Left ventricle myocardium inferior (tissue), 1 donor: ENCODE measurements around the gene MGAT4B. TPM values are rescaled to one million over a fixed set of nuclear protein-coding genes. Genes with fewer than 3 reads are reported as not detected.

ENCODE experiments used
- DNase-seq: peaks from one replicate; pipeline ENCODE4 v3.0.0-alpha.2; 2020
- H3K27ac ChIP-seq: fragments of 200-600 bp; replicated peaks from 2 replicates; pipeline ENCODE4 v1.8.0; 2021
- H3K27me3 ChIP-seq: fragments of 200-600 bp; 2 replicates; pipeline ENCODE4 v1.8.0; 2021; ENCODE audit warnings: low read depth
- H3K36me3 ChIP-seq: fragments of 200-600 bp; 2 replicates; pipeline ENCODE4 v1.8.0; 2021
- H3K4me1 ChIP-seq: fragments of 200-600 bp; 2 replicates; pipeline ENCODE4 v1.8.0; 2021
- H3K4me3 ChIP-seq: fragments of 200-600 bp; 2 replicates; pipeline ENCODE4 v1.8.0; 2021; ENCODE audit warnings: mild to moderate bottlenecking, moderate library complexity
- H3K9me3 ChIP-seq: fragments of 200-600 bp; replicated peaks from 2 replicates; pipeline ENCODE4 v1.8.0; 2021
- intact Hi-C: fragments of 100-400 bp; cut with micrococcal nuclease; formaldehyde crosslinking; loops from one replicate; pipeline ENCODE4 v1.11.0; 2022
- total RNA-seq: library from RNA; stranded (reverse); fragmentation: NEBNext Ultra II Directional; extraction: Animal tissue kit (Norgen Biotek cat#: 25700); gene quantifications from one replicate; pipeline ENCODE4 v1.2.1, GENCODE V29; 2021
- TF ChIP-seq, protein P1 (sequence below): fragments of 200-600 bp; IDR thresholded peaks from 2 replicates; pipeline ENCODE4 v1.8.0; 2021; ENCODE audit warnings: antibody characterized with exemption, mild to moderate bottlenecking, borderline replicate concordance
- donor health status: DM: no; HTN: yes; CAD: no; lungs with severe emphysema.

Gene MGAT4B
- total RNA-seq, 1 donor from 2014 or later = 98.7 TPM

DNA sequence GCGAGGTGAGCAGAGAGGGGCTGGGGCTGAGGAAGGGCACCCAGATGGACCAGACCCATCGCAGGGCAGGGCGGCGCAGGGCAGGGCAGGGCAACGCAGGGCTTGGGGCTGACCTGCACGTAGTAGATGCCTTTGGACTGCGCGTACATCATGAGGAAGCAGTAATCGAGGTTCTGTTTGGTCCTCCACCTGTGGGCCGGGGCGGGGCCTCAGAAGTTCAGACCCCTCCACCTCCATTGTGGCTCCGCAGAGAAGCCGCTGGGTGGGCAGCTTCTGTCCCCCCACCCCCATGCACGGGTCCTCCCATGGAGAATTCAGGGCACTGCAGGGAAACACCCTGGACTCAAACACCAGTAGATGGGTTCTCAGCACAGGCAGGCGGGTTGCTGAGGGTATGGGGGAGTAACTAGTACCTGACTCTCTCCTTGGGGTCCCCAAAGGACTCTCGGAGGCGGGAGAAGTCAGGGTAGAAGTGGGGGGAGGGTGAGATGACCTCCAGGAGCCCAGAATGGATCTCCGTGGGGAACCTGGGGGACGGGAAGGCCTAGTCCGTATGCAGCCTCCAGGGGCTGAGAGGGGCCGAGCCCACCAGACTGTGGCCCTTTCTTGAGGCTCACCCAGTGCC lies 6.5 kb downstream of the MGAT4B start:
- H3K4me1 ChIP-seq = peaks cover 67% of the 10 kb centered on the region
- no peak overlapping the region for H3K27ac ChIP-seq
- peaks cover 41% of the 10 kb centered on the region for H3K36me3 ChIP-seq
- intact Hi-C loops = no loop called here
- no peak overlapping the region for H3K4me3 ChIP-seq
- DNase-seq = no peak
- H3K9me3 ChIP-seq = no peaks in the 10 kb centered on the region
- TF ChIP-seq, protein P1, sequence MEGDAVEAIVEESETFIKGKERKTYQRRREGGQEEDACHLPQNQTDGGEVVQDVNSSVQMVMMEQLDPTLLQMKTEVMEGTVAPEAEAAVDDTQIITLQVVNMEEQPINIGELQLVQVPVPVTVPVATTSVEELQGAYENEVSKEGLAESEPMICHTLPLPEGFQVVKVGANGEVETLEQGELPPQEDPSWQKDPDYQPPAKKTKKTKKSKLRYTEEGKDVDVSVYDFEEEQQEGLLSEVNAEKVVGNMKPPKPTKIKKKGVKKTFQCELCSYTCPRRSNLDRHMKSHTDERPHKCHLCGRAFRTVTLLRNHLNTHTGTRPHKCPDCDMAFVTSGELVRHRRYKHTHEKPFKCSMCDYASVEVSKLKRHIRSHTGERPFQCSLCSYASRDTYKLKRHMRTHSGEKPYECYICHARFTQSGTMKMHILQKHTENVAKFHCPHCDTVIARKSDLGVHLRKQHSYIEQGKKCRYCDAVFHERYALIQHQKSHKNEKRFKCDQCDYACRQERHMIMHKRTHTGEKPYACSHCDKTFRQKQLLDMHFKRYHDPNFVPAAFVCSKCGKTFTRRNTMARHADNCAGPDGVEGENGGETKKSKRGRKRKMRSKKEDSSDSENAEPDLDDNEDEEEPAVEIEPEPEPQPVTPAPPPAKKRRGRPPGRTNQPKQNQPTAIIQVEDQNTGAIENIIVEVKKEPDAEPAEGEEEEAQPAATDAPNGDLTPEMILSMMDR = no peak
- no peaks in the 10 kb centered on the region for H3K27me3 ChIP-seq

DNA sequence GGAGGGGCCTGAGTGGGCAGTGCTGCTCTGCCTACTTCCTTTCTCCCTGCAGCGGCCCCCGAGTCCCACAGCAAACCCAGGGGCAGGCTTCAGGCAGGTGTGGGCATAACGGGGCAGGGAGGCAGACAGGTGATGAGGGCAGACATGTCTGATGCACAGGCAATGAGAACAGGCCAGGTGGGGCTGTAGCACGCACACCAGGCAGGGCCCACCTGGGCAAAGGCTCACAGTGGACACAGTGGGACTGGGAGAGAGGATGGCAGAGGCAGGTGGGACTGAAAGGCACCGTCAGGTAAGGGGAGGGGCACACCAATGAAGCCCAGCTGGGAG lies 7.1 kb downstream of the MGAT4B start:
- intact Hi-C loops = loop anchor here (5.0 kb wide), 1 partner anchor 37 kb away; no protein-coding TSS in a partner anchor
- peaks cover 67% of the 10 kb centered on the region for H3K4me1 ChIP-seq

DNA sequence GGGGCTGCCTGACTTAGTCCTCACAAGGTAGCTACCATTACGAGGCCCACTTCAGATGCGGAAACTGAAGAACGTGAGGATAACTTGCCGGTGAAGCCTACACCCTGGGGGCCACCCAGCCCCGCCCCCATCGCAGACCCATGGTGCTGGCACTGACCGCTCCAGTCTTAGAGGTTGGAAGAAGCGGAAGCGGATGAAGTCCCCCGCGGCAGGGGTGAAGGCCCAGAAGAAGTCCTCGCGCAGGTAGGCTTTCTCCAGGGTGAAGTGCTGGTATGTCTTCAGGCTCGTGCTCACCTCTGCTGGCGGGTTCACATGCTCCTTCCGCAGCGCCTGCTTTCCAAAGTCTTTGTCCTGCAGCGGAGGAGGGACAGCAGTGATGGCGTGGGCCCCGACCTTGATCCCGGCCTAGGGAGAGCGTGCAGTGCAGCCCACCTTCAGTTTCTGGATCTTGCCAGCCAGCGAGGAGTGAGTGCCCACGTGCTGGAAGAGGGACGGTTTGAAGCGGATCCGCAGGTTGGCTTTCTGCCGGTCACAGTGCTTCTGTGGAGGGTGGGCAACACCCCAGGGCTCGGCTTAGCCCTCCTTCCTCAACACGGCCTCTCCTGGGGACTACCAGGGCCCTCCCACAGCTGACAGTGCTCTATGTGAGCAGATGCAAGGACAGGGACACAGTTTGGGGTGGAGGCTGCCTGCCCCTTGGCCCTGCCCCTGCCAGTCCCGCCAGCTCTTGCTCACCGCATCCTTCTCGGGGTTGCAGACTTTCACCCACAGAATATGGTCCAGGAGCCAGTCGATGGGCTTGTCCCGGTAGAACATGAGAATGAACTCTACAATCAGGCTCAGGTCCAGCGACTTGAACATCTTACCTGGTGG lies 7.7 kb downstream of the MGAT4B start:
- Histone ChIP-seq H3K27ac (no peak overlapping the region), H3K4me3 (no peak overlapping the region), H3K9me3 (no peaks in the 10 kb centered on the region), H3K4me1 (peaks cover 67% of the 10 kb centered on the region), H3K36me3 (peaks cover 41% of the 10 kb centered on the region), H3K27me3 (no peaks in the 10 kb centered on the region)
- intact Hi-C loops = loop anchor here (5.0 kb wide), 1 partner anchor 37 kb away; no protein-coding TSS in a partner anchor
- no peak for DNase-seq
- TF ChIP-seq, protein P1 = no peak

More for the DNA sequence above, 7.1 kb downstream of the MGAT4B start:
- no peaks in the 10 kb centered on the region for H3K9me3 ChIP-seq
- DNase-seq = no peak
- no peaks in the 10 kb centered on the region for H3K27me3 ChIP-seq
- no peak overlapping the region for H3K27ac ChIP-seq
- H3K36me3 ChIP-seq = peaks cover 41% of the 10 kb centered on the region
- TF ChIP-seq, protein P1 = no peak
- no peak overlapping the region for H3K4me3 ChIP-seq

DNA sequence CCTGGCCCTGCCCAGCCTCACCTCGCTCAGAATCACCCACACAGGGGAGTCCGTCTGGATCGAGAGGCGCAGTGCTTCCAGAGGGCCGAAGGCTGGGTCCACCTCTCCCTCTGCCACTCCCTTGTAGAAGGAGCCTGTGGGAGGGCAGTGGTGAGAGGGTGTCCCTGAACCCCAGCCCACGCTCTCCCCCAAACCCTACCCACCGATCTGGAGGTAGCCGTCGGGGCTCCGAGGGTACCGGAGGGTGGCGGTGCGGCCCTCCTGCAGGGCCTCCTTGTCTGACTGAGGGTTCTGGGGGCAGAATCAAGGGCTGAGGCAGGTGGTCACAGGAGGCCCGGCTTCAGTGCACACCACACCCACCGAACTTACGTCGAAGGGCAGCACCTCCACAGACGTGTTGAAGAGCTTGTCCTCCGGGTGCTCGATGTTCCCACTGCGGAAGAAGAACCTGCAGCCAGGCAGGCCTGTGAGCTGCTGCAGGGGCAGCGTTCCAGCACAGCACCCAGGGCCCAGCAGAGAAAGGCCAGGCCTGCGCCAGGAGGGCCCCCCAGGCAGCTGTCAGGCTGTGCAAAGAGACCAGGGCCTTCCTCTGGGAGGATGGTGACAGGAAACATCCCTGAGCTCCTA lies 8.4 kb downstream of the MGAT4B start:
- Histone ChIP-seq H3K9me3 (no peaks in the 10 kb centered on the region), H3K27me3 (no peaks in the 10 kb centered on the region), H3K27ac (no peak overlapping the region), H3K4me3 (no peak overlapping the region), H3K4me1 (peaks cover 67% of the 10 kb centered on the region), H3K36me3 (peaks cover 41% of the 10 kb centered on the region)
- intact Hi-C loops = loop anchor here (5.0 kb wide), 1 partner anchor 36 kb away; no protein-coding TSS in a partner anchor
- TF ChIP-seq, protein P1 = no peak
- DNase-seq = no peak

DNA sequence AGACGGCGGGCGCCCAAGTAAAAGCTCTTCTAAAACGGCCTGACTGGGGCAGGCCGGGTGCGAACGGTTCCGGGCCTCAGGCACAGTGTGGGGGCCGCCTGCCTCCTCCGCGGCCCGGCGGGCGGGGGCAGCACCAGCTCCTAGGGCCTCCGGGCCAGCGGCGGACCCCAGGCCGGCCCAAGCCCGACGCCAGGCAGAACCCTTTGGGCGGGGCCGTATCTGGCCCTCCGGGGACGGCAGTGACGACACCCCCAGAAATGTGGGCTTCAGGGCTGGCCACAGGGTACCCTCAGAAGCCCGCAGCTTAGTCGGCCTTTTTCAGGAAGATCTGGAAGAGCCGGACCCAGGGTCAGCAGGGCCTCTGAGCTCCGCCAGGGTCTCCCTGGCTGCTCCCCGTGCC lies 8.9 kb downstream of the MGAT4B start:
- Histone ChIP-seq H3K27me3 (no peaks in the 10 kb centered on the region), H3K36me3 (peaks cover 41% of the 10 kb centered on the region), H3K9me3 (no peaks in the 10 kb centered on the region), H3K4me3 (no peak overlapping the region), H3K4me1 (peaks cover 67% of the 10 kb centered on the region), H3K27ac (no peak overlapping the region)
- intact Hi-C loops = loop anchor here (5.0 kb wide), 1 partner anchor 35 kb away; no protein-coding TSS in a partner anchor
- TF ChIP-seq, protein P1 = no peak
- no peak for DNase-seq
